HG02798 (cell line): ENCODE measurements around the gene ITPR2.
"Not testable (repeated sequence)": the region's sequence is repeated elsewhere in the genome, so short reads cannot be mapped to it uniquely, and the experiment has no call there.

Source experiments
- ATAC-seq: cut with Tn5 transposase; IDR thresholded peaks from one replicate; pipeline ENCODE4 v1.9.1; 2021; ENCODE audit warnings: mild to moderate bottlenecking; ENCODE audit not compliant: unreplicated experiment, poor library complexity

Gene ITPR2

GRCh38 chr12:26795910-26796309 is 37.1 kb downstream of the ITPR2 start:
- ATAC-seq: no peak

- peak; percentile 54 for ATAC-seq
Measured at GRCh38 chr12:26791301-26791791, 41.6 kb downstream of the ITPR2 start.

DNA sequence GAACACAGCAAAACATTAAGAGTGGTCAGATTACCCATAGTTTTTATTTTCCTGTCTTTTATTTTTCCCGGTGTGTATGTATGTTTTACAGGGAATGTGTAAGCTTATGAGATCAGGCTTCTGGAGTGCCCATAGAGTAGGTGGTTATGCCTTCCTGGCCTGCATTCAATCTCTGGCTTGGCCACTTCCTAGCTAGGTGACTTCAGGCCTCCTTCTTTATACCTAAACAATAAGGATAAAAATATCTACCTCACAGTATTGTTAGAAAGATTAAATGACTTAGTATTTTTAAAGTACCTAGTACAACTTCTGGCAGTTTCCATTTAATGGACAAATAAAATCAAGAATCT is 42.4 kb downstream of the ITPR2 start:
- no peak for ATAC-seq

GRCh38 chr12:26789731-26790644 is 43.0 kb downstream of the ITPR2 start:
- ATAC-seq: no peak

GRCh38 chr12:26786865-26787514 is 46.0 kb downstream of the ITPR2 start:
- no peak for ATAC-seq

DNA sequence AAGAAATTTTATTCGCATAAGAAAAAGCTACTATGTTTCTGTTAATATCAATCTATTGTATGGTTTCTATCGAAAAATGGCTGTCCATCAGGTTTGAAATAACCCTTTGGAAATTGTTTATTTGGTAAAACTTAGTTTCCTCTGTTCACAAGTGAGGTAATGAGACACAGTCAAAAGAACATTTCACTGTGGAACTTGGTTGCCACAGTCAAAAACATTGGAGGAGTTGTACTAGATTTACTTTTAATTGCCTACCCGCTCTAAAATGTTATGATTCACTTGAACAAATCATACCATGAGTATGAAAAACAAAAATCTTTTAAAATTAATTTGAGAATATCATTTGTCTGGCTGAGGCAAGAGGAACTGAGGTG is 46.5 kb downstream of the ITPR2 start:
- ATAC-seq: no peak

DNA sequence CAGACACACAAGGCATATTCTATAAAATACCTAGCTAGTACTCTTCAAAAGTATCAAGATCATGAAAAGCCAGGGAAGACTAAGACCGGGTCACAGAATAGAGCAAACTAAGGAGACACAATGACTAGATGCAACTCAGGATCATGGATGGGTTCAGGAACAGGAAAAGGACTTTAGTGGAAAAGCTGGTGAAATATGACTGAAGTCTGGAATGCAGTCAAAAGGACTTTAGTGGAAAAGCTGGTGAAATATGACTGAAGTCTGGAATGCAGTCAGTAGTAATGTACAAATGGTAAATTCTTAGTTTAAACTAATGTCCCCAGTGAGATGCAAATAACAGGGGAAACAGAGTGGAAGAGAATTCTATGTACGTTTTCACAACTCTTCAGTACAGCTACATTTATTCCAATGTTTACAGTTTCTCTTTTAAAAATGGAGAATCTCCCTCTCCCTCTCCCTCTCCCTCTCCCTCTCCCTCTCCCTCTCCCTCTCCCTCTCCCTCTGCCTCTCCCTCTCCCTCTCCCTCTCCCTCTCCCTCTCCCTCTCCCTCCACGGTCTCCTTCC is 49.1 kb downstream of the ITPR2 start:
- not testable (repeated sequence) for ATAC-seq

DNA sequence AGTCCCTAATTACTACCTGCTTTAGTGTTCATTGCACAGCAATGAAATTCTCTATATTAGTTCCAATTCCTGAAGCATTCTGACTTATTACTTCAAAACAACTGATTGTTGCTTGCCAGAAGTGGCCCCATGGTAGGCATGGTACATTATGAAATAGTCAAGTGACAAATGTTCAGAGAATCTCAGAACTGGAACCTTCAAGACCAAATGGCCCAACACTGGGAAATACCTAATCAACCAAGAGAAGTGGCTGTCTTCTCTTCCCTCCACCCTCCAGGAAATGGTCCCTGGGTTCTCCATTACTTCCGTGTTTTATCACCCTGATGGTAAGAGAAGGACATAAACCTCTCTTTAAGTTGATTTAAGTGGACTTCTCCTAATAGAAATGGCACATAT is 49.9 kb downstream of the ITPR2 start:
- no peak for ATAC-seq

DNA sequence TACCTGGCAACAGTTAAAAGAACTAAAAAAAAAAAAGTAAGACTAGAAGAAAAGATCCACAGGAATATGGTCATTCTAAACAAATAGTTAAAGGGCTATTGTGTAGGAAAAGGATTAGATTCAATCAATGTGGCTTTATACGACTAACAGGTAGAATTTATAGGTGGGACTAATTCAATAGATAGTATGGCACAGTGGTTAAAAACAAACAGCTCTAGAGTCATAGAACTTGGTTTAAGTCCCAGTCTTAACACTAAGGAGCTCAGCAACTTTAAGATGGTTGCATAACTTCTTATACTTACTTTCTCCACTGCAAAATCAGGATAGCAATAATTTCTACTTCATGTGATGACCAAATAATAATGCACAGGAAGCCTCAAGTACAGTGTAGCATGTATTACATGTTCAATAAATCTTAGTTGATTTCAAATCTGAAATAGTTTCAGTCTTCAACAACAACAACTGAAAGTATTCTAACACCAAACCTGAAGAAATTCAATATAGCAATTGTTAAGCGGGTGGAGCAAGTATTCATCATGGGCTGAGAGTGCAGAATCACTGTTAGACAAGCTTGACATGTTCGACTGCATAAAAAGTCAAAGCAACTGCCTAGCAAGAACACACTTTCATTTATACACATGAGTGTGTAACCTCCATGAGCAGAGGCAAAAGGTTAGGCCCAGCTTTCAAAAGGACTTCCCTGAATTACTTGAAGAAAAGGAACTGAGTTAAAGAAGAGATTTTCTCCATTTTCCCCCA is 50.4 kb downstream of the ITPR2 start:
- no peak for ATAC-seq

GRCh38 chr12:26780656-26781055 is 52.3 kb downstream of the ITPR2 start:
- ATAC-seq: not testable (repeated sequence)

DNA sequence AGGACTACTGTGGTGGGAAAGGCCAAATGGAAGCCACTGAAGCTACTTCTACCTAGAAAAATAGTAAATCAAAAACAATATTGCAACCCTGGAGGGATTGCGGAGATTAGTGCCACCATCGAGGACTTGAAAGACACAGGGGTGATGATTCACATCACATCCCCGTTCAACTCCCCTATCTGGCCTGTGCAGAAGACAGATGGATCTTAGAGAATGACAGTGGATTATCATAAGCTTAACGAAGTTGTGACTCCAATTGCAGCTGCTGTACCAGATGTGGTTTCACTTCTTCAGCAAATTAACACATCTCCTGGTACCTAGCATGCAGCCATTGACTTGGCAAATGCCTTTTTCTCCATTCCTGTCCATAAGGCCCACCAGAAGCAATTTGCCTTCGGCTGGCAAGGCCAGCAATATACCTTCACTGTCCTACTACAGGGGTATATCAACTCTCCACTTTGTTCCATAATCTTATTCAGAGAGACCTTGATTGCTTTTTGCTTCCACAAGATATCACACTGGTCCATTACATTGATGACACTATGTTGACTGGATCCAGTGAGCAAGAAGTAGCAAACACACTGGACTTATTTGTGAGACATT is 54.7 kb downstream of the ITPR2 start:
- not testable (repeated sequence) for ATAC-seq

DNA sequence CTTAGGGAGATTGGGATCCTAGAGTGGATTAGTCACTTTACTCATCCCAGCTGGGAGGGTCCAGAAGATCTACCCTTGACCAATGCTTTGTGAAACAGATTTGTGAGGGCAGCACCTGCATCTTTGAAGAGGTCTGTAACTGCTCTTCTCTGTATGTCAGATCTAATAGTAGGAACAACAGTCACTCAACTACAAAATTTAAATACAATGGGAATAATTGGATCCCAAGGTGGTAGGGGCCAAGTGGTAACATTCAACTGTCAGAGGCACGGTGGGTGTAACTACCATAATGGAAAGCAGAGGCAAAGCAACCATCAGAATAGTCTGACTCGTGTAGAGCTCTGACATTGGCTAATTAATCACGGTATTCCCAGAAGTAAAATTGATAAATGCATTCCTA is 55.8 kb downstream of the ITPR2 start:
- ATAC-seq: no peak

DNA sequence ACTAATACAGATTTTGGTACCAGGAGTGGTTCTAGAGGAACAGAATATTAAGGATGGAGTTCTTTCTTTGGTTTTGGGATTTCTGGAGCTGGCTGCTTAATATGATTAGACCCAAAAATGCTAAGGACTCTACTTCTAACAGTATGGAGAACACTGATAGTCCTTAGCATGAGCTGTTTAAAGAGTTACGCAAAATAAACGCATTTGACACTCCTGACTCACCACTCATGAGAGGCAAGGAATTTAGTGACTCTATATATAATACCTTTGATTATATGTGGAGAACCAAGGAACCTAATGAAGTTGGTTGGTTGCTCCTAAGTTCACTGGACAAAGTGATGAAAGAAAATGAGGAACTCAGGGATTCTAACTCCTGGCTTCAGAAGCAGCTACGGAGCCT is 57.0 kb downstream of the ITPR2 start:
- not testable (repeated sequence) for ATAC-seq

DNA sequence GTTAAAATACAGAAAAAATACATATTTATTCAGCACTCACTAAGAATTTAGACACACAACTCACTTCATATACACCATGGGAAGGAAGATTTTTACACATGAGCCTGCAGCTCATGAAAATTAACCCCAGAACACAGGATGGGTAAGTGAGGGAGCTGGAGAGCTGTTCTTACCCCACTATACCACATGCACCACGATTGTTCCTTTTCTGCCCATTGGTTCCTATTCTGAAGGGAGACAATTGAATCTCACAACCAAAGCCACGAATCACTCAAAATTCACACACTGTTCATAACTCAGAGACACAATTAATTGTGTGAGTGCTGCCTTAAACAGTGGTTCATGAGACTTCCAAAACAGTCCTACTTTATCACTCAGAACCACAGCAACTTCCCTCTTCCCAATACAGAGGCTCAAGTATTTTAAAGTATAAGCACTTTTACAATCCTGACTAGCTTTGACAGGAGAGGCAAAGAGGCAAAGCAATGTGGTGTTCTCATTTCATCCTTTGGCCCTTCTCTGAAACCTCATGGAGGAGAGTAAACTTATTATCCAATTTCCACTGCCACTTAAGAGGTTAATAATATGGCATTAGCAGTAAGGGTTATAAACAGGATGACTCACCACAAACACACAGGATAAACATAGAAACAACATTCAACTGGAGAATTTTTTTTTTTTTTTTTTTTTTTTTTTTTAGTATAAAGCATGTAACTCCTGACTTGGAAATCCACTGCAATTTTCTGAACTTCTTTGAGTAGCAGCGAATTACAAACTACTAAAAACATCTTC is 59.5 kb downstream of the ITPR2 start:
- no peak for ATAC-seq

DNA sequence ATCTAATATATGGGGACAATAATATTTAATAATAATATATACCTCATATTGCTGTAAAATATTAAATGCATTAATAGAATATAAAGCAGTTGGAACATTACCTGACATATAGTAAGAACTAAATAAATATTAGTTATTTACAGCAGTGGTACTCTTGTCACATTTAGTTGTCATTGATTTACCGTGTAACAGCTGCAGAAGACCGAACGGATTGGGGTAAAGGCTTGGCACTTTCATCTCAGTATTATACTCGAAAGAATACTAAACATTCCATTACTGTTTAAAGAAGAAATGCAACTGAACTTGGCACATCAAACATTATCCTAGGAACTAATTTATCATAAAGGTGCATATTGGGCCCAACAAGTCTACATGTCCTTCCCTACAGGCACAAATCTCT is 61.1 kb downstream of the ITPR2 start:
- no peak for ATAC-seq

- ATAC-seq: no peak
Measured at GRCh38 chr12:26770239-26771070, 62.5 kb downstream of the ITPR2 start.

GRCh38 chr12:26769611-26770010 is 63.4 kb downstream of the ITPR2 start:
- ATAC-seq: no peak
